Suppressor macrophage treated with lipopolysaccharide for 1 hour (primary cell): Measurements from ENCODE around the gene TLCD3B.

Source experiments
- DNase-seq, 3 donors: peaks; one replicate each; pipeline ENCODE4 v3.0.0-alpha.2; 2020 to 2022

The TLCD3B gene

DNA sequence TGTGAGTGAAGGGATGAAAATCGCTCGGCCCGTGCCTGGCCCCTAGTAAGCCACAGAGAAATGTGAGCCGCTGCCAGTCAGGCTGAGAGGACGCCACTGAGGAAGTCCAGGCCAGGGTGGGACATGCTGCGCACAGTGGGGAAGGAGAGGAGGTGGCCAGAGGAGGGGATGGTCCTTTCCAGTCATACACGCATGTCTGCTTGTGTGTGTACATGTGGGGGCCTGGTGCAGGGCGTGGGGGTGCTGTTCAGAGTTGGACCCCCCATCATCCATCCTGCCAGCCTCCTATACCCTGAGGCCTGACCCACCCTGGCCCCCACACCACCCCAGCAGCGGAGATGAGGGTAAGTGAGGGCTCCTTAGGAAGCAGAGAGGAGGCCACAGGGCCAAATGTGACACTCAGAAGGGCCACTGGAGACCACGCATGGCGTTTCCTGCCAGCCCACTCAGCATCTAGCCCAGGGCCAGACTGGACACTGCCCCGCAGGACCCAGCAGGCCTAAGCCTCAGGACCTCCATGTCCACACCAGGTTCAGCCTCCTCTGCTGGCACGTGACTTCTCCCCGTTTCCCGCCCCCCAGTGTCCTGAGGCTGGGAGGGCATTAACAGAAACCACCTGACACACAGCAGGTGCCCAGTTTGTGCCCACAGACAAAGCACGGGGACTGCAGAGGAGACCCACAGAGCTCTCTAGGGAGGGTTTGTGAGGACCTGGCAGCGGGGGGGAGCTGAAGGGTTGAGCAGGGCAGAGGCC is 27.2 kb downstream of the TLCD3B start:
- no peak for DNase-seq

DNA sequence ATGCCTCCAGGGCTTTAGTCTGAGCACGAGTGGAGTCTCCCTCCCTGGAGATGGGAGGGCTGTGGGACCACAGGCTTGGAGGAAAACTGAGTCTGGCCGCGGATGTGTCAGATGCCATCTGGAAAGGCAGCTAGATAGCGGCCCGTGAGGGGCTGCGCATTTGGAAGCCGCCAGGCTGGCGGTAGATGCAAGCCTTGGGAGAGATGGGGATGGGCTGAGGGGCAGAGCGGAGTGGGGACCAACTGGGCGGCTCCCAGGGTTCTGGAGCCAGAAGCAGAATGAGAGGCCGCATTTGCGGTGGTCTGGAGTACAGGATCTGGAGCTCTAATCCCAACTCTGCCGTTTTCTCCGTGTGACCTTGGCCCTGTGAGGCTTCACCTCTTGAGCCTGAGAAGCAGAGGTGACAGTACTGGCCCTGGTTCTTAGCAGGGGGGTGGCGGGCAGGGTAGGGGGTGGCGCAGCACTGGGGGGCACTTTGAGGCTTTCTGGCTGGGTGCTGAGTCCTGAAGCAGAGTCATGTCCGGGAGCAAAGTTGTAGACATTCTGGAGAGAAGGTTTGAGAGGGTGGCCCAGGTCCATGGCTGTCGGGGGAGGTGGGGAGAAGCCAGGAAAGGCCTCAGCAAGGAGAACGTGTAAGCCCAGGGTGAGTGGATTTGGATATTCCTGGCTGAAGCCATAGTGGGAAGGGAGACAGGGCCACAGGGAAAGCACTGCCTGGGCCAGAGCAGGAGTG is 28.3 kb downstream of the TLCD3B start:
- DNase-seq = no peak

DNA sequence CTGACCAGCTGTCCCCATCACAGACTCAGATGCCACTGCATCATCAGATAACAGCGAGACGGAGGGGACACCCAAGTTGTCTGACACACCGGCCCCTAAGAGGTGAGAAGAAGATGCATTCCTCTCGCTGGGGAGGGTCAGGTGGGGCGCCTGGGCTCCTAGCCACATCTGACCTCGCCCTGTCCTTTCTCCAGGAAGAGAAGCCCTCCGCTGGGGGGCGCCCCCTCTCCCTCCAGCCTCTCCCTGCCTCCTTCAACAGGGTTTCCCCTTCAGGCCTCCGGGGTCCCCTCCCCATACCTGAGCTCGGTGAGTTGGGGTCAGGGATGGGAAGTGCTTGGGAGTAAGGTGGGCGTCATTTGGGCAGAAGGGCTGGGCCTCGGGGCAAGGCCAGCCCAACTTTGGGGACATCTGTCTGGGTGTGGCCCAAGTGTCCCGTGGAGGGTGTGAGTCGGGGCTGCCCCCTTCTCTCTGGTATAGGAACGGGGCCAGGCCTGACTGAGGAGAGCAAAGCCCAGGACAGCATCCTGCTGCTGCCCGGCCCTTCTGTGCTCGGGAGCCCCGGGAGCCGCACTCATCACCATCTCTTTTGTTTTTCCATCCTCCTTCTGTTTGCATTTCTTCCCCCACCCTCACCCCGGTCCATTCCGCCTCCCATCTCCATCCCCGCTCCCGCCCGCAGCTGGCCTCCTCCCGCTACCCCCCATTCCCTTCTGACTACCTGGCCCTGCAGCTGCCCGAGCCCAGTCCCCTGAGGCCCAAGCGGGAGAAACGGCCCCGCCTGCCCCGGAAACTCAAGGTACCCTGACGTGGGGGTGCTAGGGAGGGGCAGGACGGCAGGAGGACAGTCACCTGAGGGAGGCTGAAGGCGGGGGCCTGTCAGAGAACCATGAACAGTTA is 30.1 kb downstream of the TLCD3B start:
- no peak for DNase-seq

DNA sequence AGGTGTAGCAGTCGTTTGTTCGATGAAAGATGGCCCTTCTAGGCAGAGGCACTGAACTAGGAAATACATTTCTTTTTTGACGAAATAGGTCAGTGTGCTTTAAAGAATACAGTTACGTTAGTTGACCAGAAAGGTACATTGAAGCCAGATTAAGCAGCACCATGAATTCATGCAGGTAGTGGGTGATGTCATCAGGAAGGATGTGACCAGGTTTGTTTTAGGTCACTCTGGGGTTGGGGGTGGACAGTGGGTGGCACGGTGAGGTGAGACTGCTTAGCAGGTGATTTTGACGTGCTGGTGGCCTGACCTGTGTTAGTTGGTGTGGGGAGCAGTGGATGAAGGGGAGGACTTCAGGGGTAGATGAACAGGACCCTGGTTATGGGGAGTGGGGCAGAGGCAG is 31.5 kb downstream of the TLCD3B start:
- DNase-seq = no peak

DNA sequence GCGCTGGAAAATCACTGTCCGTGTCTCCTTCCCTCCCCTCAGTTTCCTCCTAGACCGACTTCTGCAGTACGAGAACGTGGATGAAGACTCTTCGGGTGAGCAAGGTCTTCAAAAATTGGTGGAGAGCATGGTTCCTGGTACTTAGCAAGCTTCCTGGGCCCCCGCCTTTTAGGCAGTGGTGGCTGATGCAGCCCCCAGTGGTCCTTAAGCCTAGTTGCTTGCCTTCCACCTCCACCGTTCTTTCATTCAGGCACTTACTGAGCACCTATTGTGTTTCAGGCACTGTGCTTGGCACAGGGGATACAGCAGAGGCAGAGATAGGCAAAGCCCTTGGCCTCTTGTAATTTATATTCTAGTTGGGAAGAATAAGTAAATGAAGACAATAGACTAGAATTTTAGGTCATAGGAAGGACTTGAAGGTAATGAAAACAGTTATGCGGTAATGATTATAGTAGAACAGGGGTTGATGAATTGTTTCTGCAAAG is 34.3 kb downstream of the TLCD3B start:
- no peak for DNase-seq

DNA sequence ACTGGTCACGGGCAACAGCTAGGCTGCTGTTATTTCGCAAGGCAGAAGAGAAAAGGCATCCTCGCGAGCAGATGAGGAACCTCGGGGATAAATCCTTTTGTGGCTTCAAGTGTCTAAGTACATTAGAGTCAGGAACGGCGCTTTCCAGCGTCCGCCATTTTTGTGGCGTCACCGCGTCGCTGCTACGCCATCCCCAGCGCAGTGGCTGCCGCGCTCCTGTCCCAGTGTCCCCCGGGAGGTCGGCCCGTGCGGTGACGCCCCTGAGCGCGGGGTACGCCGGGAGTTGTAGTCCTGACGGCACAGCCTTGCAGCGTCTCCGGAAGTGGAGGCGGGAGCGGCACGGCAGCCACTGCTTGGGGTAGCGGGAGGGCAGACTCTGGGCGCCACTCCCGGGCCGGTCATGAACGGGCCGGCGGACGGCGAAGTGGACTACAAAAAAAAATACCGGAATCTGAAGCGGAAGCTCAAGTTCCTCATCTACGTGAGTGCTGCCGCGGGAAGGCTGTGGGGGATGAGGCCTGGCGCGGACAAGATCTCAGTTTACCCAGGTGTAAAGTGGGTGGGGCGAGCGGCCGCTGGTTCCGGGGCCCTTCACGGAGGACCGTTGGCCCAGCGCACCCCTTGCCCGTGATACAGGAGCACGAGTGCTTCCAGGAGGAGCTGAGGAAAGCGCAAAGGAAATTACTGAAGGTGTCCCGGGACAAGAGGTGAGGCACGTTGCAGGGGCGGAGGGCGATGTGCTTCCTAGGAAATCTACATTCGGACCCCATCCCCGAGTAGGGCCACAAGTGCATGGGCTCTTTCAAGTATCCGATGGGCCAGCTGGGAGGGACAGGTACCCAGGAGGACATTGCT is 34.9 kb downstream of the TLCD3B start, which contains the start of gene INO80E:
Gene INO80E, plus strand, starts transcription at position 331 of the 855 bp plus-strand sequence. Its CDS starts 70 bp downstream, at position 401.
- peak; percentile 98 to 99 (median 99) for DNase-seq

DNA sequence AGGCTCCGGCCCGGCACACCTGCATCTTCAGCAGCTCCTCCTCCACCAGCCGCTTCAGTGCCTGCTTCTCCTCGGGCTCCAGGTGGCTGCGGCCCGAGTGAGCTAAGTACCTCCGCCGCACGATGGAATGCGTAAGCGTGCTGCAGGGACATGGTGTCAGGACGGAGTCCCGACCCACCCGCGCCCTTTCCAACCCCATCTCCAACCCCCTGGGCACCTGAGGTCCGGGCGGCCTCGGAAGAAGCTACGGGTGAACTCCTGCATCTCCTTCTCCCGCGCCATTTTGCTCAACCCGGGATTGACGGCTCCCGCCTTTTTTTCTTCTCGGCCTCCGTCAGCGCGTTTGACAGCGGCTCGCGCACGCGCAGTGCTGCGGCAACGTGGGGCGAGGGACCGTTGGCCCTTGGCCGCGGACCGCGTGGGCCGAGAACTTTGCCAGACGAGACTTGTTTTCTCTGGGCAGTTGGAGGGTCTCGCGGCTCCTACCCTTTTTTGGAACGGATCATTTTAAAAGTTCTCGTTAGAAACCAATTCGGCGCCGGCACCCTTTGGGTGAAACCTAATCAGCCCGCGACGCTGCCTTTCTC is 35.7 kb downstream of the TLCD3B start, which contains the start of gene HIRIP3:
Gene HIRIP3, minus strand, starts transcription at position 294 of the 587 bp plus-strand sequence. Its CDS starts 12 bp downstream, at position 282.
- DNase-seq = peak; percentile 92 to 97 (median 95)

DNA sequence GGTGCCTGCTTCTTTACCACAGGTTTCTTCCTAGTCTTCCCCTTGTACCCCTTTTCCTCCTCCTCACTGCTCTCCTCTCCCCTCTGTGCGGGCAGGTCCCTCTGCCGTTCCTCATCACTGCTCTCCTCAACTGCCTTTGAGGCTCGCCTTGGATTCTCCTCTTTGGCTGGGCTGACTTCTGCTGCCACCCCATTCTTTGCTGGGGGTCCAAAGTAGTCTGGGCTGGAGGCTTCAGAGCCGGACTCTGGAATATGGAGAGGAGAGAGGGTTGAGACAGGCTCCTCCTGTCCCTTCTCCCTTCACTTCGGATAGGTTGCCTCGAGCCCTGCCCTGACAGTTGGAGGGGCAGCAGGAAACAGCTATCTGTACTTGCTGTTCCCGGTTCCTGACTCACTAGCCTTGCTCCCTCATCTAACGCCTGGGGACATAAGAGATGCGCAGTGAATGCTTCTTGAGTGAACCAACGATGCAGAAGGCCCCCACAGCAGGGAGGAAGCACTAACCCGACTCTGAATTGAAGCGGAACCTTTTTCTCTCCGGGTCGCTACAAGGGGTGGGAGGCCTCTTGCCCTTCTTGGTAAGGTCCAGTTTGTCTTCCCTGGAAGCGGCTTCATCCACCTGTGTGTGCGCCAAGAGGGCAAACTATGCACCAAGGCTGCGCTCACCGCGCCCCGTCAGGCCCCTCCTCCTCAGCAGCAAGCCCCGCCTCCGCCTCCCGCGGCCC is 36.3 kb downstream of the TLCD3B start:
- DNase-seq = peak in 1 of 3 donors; percentile 39

DNA sequence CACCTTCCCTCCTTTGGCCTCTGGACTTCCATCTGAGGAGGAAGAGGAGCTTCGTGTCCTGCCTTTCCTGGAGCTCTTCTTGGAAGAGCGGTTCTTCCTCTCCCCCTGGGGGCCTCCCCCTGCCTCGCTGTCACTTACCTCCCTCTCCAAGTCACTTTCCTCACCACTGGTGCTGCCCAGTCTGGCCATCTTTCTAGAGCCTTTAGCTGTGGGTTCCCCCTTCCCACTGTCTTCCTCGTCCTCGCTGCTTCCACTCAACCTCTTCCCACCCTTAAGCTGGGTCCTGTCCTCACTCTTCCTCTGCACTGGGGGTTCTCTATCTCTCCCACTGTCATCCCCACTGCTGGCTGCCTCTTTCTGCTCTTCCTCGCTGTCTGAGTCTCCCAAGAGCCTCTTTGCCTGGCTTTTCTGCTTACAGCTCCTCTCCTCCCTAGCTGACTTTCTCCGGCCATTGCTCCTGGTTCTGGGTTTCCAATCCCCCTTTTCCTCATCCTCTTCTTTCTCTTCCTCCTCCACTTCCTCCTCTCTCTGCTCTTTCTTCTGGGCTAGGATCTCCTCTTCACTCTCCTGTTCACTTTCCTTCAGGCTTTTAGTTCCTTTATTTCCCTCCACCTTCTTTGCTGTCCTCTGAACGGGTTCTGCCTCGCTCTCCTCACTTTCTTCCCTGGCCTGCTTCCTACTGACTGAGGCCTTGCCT is 37.0 kb downstream of the TLCD3B start:
- no peak for DNase-seq

DNA sequence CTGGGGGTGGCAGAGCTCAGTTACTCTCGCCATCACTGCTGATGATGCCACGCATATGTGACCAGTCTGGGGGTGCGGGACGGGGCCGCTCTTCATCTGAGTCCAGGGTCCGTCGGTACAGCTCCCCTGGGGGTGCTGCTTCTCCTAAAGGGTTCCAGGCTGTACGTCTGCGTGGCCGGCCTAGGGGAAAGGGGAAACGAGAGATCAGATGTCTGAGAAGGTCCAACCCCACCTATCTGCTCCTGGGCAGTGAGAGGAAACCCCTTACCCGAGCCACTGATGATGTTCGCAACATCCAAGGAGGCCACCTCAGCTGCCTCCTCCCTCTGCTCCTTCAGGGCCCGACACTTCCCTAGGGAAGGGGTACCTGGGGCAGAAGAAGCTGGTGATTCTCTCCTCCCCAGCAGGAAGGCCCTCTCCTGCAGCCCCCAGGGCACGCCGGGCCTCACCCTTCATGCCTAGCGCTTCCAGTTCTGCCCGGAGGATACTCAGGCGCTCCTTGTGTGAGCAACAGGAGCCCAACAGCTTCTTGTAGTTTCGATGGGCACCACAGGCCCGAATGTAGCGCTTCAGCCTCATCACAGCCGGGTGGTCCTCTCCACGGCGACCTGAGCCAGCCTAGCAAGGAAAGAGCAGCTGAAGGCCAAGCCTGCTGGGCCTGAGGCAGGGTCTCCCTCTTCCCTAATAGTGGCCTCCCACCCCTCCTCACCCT is 37.7 kb downstream of the TLCD3B start:
- DNase-seq = no peak

DNA sequence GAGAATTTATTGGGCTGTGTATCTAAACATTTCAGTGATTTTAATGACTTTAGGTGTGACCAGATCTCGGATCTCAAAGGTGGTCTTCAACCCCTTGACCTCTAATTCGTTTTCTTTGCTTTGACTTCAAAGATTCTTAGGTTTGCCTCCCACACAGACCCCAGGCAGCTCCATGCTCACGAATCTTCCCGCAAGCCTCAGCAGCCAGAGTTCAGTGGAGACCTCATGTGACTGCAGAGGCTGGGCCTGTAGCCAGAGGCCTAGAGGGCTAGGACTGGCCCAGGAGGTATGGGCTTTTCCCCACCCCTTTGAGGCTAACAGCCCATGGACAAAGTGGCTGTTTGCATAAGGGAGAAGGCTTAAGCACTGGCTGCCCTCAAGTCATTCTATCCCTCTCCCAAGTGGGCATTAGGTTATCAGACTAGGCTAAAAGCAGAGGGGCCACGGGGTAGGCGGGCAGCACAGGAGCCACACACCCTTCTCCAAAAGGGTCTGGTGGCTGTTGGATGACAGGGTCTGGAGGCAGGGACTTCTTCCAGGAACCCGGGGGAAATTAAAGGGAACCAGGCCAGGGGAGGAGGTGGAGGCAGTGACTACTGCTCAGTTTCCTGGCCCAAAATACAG is 38.6 kb downstream of the TLCD3B start:
- DNase-seq = no peak

DNA sequence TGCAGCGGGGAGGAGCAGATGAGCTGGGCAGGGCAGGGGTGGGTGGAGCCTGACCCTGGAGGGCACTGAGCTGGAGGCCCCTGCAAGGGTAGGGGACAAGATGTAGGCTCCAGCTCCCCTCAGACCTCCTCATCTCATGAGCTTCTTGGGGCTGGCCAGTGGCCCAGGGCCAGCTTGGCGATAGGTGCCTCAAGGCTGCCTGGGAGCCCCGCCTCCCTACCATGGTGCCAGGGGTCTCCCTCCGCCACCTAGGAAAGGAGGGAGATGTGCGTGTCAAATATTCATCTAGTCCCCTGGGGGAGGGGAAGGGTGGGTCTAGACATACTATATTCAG is 39.5 kb downstream of the TLCD3B start:
- DNase-seq = no peak

DNA sequence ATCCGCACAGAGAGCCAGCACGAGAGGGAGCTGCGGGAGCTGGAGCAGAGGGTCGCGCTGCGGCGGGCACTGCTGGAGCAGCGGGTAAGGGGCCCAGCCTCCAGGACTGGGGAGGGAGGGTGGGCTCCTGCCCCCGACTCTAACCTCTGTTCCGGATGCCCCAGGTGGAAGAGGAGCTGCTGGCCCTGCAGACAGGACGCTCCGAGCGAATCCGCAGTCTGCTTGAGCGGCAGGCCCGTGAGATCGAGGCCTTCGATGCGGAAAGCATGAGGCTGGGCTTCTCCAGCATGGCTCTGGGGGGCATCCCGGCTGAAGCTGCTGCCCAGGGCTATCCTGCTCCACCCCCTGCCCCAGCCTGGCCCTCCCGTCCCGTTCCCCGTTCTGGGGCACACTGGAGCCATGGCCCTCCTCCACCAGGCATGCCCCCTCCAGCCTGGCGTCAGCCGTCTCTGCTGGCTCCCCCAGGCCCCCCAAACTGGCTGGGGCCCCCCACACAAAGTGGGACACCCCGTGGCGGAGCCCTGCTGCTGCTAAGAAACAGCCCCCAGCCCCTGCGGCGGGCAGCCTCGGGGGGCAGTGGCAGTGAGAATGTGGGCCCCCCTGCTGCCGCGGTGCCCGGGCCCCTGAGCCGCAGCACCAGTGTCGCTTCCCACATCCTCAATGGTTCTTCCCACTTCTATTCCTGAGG is 40.0 kb downstream of the TLCD3B start:
- no peak for DNase-seq

DNA sequence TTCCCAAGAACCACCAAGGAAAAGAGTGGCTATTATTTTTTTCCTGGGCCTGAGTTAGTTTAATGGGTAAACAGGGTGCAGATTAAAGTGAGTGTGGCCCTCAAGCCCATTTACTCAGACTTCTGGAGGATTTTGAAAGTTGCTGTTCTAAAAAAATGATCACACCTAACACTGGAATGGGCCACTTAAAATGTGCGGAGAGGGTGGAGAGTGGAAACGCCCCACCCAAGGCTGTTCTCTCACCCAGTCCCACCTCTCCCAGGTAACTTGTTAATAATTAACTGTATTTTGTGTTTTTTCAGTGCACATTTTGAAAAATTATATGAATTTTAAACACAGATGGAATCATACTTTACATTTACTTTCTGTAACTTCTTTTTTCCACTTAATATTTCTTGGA is 41.0 kb downstream of the TLCD3B start:
- no peak for DNase-seq

DNA sequence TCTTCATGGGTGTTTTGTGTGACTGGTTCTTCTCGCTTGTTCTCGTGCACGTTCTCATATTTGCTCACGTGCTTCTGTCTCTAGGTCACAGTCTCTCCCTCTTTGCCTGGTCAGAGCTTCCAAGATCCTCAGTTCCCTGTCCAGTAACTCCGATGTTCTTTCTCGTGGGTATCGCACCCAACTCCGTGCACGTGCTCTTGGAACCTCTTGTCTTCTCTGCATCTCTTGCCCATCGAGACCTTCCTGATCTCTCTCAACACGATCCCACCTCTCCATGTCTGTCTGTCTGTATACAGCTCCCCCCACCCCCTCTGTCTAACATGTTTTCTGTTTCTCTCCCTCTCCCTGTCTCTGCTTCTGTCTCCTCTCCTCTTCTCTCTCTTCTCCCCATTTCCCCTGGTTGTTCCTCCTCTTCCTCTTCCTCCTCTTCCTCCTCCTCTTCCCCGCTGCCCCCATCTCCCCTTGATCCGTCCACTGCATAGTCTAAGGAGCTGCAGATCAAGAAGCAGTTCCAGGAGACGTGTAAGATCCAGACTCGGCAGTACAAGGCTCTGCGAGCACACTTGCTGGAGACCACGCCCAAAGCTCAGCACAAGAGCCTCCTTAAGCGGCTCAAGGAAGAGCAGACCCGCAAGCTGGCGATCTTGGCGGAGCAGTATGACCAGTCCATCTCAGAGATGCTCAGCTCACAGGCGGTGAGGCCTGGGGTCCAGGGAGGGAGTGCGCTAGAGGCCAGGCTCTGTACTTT is 41.8 kb downstream of the TLCD3B start:
- no peak for DNase-seq

DNA sequence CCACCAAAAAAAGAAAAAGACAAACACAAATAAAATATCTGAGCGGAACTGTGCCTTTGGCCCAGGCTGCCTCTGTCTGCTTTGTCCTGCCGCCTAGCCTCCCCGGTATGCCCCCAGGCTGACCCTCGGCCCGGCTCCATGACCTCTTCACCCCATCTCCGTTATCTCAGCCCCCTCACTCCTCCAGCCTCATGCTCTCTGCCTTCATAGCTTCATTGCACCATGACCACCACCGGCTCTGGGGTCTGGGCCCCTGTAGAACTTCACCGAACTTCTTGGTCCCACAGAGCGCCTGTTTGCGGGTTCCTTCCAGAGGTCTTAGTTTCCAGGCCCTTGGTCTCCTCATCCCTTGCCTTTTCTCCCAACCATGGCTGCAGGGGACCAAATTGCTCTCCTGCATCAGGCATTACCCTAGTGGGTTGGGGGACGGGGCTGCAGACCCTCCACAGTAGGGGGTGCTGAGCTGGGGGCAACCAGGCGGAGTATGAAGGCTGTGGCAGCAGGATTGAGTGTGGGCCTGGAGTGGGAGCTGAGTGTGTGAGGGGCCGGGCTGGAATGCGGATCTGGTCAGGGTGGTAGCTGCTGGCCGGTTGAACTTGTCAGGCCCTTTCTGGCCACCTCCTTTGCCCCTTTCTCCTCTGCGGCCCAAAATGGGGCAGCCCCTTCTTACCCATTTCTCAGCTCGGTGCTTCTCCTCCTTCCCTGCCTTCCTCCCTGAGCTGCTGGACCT is 42.6 kb downstream of the TLCD3B start:
- no peak for DNase-seq
